Adrenal gland (tissue), 12 donors: ENCODE measurements around the gene RNF2. TPM values are rescaled to one million over a fixed set of nuclear protein-coding genes. Genes with fewer than 3 reads are reported as not detected.

Experiments
- DNase-seq, 7 donors: peaks; one replicate each; pipeline ENCODE4 v3.0.0-alpha.2; 2019 to 2020
- H3K27ac ChIP-seq, 5 donors: fragments of 200-600 bp; sonication (generic) in 4 of 5; 1 replicate in 3 of 5; 2 replicates in 2 of 5; pipeline versions ENCODE4 v1.5.1 to v1.8.0; 2016 to 2020; ENCODE audit warnings: mild to moderate bottlenecking in 1 of 5
- H3K27me3 ChIP-seq: fragments of 200-600 bp; 2 replicates; pipeline ENCODE4 v1.8.0; 2021
- H3K36me3 ChIP-seq, 2 donors: fragments of 200-600 bp; replicated peaks in 1 of 2; 1 replicate in 1 of 2; 2 replicates in 1 of 2; pipeline versions ENCODE4 v1.5.1 to v1.8.0; 2018 to 2022
- H3K4me1 ChIP-seq, 2 donors: fragments of 200-600 bp; replicated peaks in 1 of 2; 1 replicate in 1 of 2; 2 replicates in 1 of 2; pipeline versions ENCODE4 v1.5.1 to v1.8.0; 2018 to 2021
- H3K4me3 ChIP-seq, 4 donors: fragments of 200-600 bp; sonication (generic) in 3 of 4; one replicate each; pipeline ENCODE4 v1.5.1; 2016 to 2018
- H3K9me3 ChIP-seq, 3 donors: fragments of 200-600 bp; sonication (generic) in 1 of 3; replicated peaks in 1 of 3; 1 replicate in 2 of 3; 2 replicates in 1 of 3; pipeline versions ENCODE4 v1.5.1 to v1.8.0; 2016 to 2021
- CTCF ChIP-seq, 6 experiments: fragments of 450-650 bp in 4 of 6; fragments of 200-600 bp in 2 of 6; sonication (generic) in 1 of 6; IDR thresholded peaks; 1 replicate in 5 of 6; 2 replicates in 1 of 6; pipeline versions ENCODE4 v1.5.1 to v1.8.0; 2016 to 2021; ENCODE audit warnings: antibody characterized with exemption in 6 of 6, mild to moderate bottlenecking in 2 of 6, moderate library complexity in 1 of 6
- POLR2A ChIP-seq, 2 donors: fragments of 450-650 bp; IDR thresholded peaks; one replicate each; pipeline ENCODE4 v1.6.1; 2017; ENCODE audit warnings: antibody characterized with exemption in 2 of 2, mild to moderate bottlenecking in 2 of 2, moderate library complexity in 1 of 2
- WGBS, 4 donors: extraction: QIAGEN DNeasy Blood & Tissue Kit in 2 of 4; methylation state at CpG; one replicate each; pipeline versions ENCODE4 v1.1.5 to v1.1.7; 2013 to 2017; 5-methylcytosine and 5-hydroxymethylcytosine counted together
- intact Hi-C, 2 donors: fragments of 100-400 bp; cut with DNase I; formaldehyde crosslinking; loops; one replicate each; pipeline versions ENCODE4 v1.14.1 to v1.15.0; 2022 to 2023
- polyA plus RNA-seq, 3 donors: library from polyadenylated mRNA; stranded (reverse); fragments of 200-250 nt in 2 of 3; fragments of 350-450 nt in 1 of 3; fragmentation: Illumina TruSeq in 1 of 3; extraction: RNeasy Lipid Tissue Mini Kit (QIAGEN cat#74804) in 1 of 3; gene quantifications; one replicate each; pipeline ENCODE4 v1.2.3, GENCODE V29; 2013 to 2014
- small RNA-seq, 2 donors: library from RNA; depleted of rRNA; stranded (forward); fragments of <200 nt; gene quantifications; one replicate each; pipeline ENCODE3, GENCODE V24; 2016
- total RNA-seq, 9 donors: library from RNA; depleted of rRNA in 4 of 9; stranded (reverse); fragments of >200 nt in 4 of 9; fragments of 120-200 nt in 1 of 9; fragmentation: NEBNext Ultra II Directional in 1 of 9; extraction: Animal tissue kit (Norgen Biotek cat#: 25700) in 1 of 9; gene quantifications; one replicate each; pipeline versions ENCODE4 v1.1.0 to v1.2.4, GENCODE V29; 2013 to 2023
- donor health status: healthy with polysubstance abuse.
- donor health status: Bipolar disorder and iron deficiency.
- donor health status: DM: yes; HTN: yes; CAD: no.
- donor health status: DM: no; HTN: no; CAD: no.
- donor health status: DM: no; HTN: no; CAD: no.
- donor health status: DM: yes; HTN: yes; CAD: no.

Gene RNF2
- total and polyA plus RNA-seq, 12 donors, result 3.5 to 34.6 (median 18.0) TPM

- WGBS, 4 donors, result 93 to 97% (median 95%) methylated on average over 5 of the region's 5 CpGs
- Histone ChIP-seq H3K4me3 (no peak overlapping the region), H3K27me3 (no peaks in the 10 kb centered on the region), H3K4me1 (peaks cover 7 to 38% of the 10 kb centered on the region in 2 donors), H3K9me3 (peaks cover 0 to 6% (median 0%) of the 10 kb centered on the region in 3 donors), H3K27ac (no peak overlapping the region), H3K36me3 (peaks cover 0 to 42% of the 10 kb centered on the region in 2 donors)
- DNase-seq, result no peak
- TF ChIP-seq CTCF (IDR thresholded peaks at IDR 0.05) (no peak), POLR2A (IDR thresholded peaks at IDR 0.05) (no peak)
- intact Hi-C loops, result loop anchor here in 1 of 2 donors (10.0 kb wide), 1 partner anchor 346 kb away; no protein-coding TSS in a partner anchor
Measured at GRCh38 chr1:185151215-185151614, 105.9 kb downstream of the RNF2 start.

Small RNA genes lying within 50 kb of the gene (small RNA-seq; reads per million reads assigned to genes)
- 0 to 0.36 reads per million in 2 donors for gene RNA5SP72

Other genes with a start within 250 kb of the RNF2 start
- gene NIBAN1, start 71.0 kb upstream of the RNF2 start, total RNA-seq, result 10 to 100 TPM in 6 of 9 donors, 1 to 10 TPM in 3; 2.3 to 30.6 (median 19.7) TPM
- 1 to 10 TPM; 3.8 to 7.2 (median 5.8) TPM for gene NIBAN1, start 71.0 kb upstream of the RNF2 start, polyA plus RNA-seq
- gene TRMT1L, start 111.4 kb downstream of the RNF2 start, total RNA-seq, result 10 to 100 TPM; 13.6 to 30.4 (median 24.1) TPM
- gene TRMT1L, start 111.4 kb downstream of the RNF2 start, polyA plus RNA-seq, result 10 to 100 TPM in 1 of 3 donors, 1 to 10 TPM in 2; 5.9 to 52.5 (median 6.5) TPM
- 10 to 100 TPM in 1 of 9 donors, 1 to 10 TPM in 8; 2.9 to 11.0 (median 6.3) TPM for gene SWT1, start 111.6 kb downstream of the RNF2 start, total RNA-seq
- 1 to 10 TPM; 1.9 to 4.9 (median 1.9) TPM for gene SWT1, start 111.6 kb downstream of the RNF2 start, polyA plus RNA-seq